ENCODE data around the gene LRRC8E. TPM values are rescaled to one million over a fixed set of nuclear protein-coding genes. Genes with fewer than 3 reads are reported as not detected.

LRRC8E gene
- total and polyA plus RNA-seq, 2 of the 8 experiments (the other 6 are each of a cell fraction or from before 2014, with no cell fraction given), result 2.7 to 2.9 TPM

- FAIRE-seq, result no peak
- WGBS, 2 experiments (ENCODE audit: extremely low coverage in 1 of 2, insufficient coverage in 1 of 2, insufficient read length in 1 of 2, insufficient replicate concordance in 2 of 2, low coverage in 1 of 2, low lambda C conversion rate in 2 of 2, missing lambda C conversion rate in 1 of 2), result 91% methylated on average over 19 of the region's 19 CpGs; no CpG with 5 or more reads in 1 of the 2 experiments
- Histone ChIP-seq H2BK5ac (ENCODE audit: low read depth, low read length) (no peak overlapping the region), H3K79me1 (ENCODE audit: low read depth, low read length) (no peaks in the 10 kb centered on the region), H3K4me3 (ENCODE audit: extremely low read depth in 1 of 4, insufficient read depth in 2 of 4, low read depth in 3 of 4, low read length in 4 of 4) (no peak overlapping the region), H2BK120ac (replicated peaks; ENCODE audit: low read depth, low read length) (no peak overlapping the region), H3K4me2 (ENCODE audit: insufficient read depth in 1 of 2, low read depth in 2 of 2, low read length in 2 of 2) (no peak overlapping the region), H2BK20ac (ENCODE audit: low read length) (no peak overlapping the region), H3K56ac (replicated peaks; ENCODE audit: insufficient read length, low read depth, low read length) (no peak overlapping the region), H3K27me3 (replicated peaks in 1 of 4; ENCODE audit: control insufficient read depth in 3 of 4, extremely low read depth in 1 of 4, insufficient read depth in 3 of 4, low read length in 3 of 4) (no peaks in the 10 kb centered on the region), H3K4ac (replicated peaks; ENCODE audit: insufficient read length, low read depth, low read length) (no peak overlapping the region), H3K4me1 (replicated peaks in 1 of 4; ENCODE audit: control insufficient read depth in 3 of 4, insufficient read depth in 4 of 4, low read length in 3 of 4) (peaks cover 0 to 2% (median 0%) of the 10 kb centered on the region in 4 experiments; a peak in 1 of 7 replicates), H4K20me1 (replicated peaks in 1 of 2; ENCODE audit: control insufficient read depth in 1 of 2, insufficient read depth in 2 of 2, low read length in 2 of 2) (no peaks in the 10 kb centered on the region), H3K27ac (ENCODE audit: low read depth, low read length) (no peak overlapping the region), H4K91ac (replicated peaks; ENCODE audit: insufficient read length, low read length) (no peak overlapping the region), H3K14ac (ENCODE audit: insufficient read length) (no peak overlapping the region), H4K5ac (ENCODE audit: insufficient read length, low read depth, low read length) (no peak overlapping the region), H3K23ac (ENCODE audit: insufficient read length) (no peak overlapping the region), H3K36me3 (ENCODE audit: control insufficient read depth in 2 of 4, insufficient read depth in 4 of 4, low read length in 3 of 4) (no peaks in the 10 kb centered on the region), H4K8ac (ENCODE audit: extremely low read depth, insufficient read depth, low read length) (no peak overlapping the region), H2BK15ac (ENCODE audit: low read length) (no peak overlapping the region), H3K9ac (replicated peaks in 1 of 4; ENCODE audit: extremely low read depth in 1 of 4, low read depth in 3 of 4, low read length in 3 of 4) (no peak overlapping the region; a peak in 1 of 7 replicates), H3K23me2 (ENCODE audit: low read depth, low read length) (peaks cover 1% of the 10 kb centered on the region; the same call in 1 of the 2 replicates), H2AFZ (ENCODE audit: low read length) (no peak overlapping the region), H3K79me2 (ENCODE audit: control insufficient read depth in 1 of 2, insufficient read depth in 2 of 2, low read length in 2 of 2) (no peaks in the 10 kb centered on the region), H2BK12ac (ENCODE audit: low read depth, low read length) (no peak overlapping the region), H2AK5ac (ENCODE audit: low read depth, low read length) (no peak overlapping the region), H3K9me3 (ENCODE audit: insufficient read depth in 2 of 2, low read depth in 1 of 2, low read length in 1 of 2) (no peaks in the 10 kb centered on the region), H3K18ac (ENCODE audit: extremely low read depth, low read length) (no peak overlapping the region)
- POLR2A ChIA-PET (ENCODE audit: partially characterized antibody), result interaction anchor here (1.2 kb wide), 1 partner anchor 18 kb away, joined by 3 read pairs; no protein-coding TSS in a partner anchor
- DNase-seq (ENCODE audit: low read depth in 1 of 2, low spot score in 2 of 2), result no peak
- CTCF ChIA-PET (ENCODE audit: partially characterized antibody), result interaction anchor here (1.4 to 1.6 kb wide), 4 partner anchors 16 to 49 kb away, joined by 3 to 4 read pairs (median 4); partner anchors contain the start of gene MAP2K7
- TF ChIP-seq SAP30 (IDR thresholded peaks at IDR 0.05; ENCODE audit: insufficient read depth, insufficient replicate concordance, low read length) (no peak), POLR2AphosphoS5 (IDR thresholded peaks at IDR 0.05; ENCODE audit: low read depth, low read length) (no peak), RBBP5 (IDR thresholded peaks at IDR 0.05; ENCODE audit: borderline replicate concordance, low read depth, low read length) (no peak), JUND (IDR thresholded peaks at IDR 0.05; ENCODE audit: low read length) (no peak), SRF (IDR thresholded peaks at IDR 0.05; ENCODE audit: low read depth, low read length) (no peak), RNF2 (IDR thresholded peaks at IDR 0.05; ENCODE audit: borderline replicate concordance, low read depth, low read length, missing control alignments, poor library complexity, severe bottlenecking) (no peak), KDM1A (IDR thresholded peaks at IDR 0.05; ENCODE audit: borderline replicate concordance, low read length) (no peak), HDAC6 (IDR thresholded peaks at IDR 0.05; ENCODE audit: low read depth, low read length) (no peak), PHF8 (conservative IDR thresholded peaks at IDR 0.05; ENCODE audit: low read depth, low read length) (no peak), TEAD4 (IDR thresholded peaks at IDR 0.05; ENCODE audit: low read depth, low read length) (no peak)
- TF ChIP-seq, protein P1, sequence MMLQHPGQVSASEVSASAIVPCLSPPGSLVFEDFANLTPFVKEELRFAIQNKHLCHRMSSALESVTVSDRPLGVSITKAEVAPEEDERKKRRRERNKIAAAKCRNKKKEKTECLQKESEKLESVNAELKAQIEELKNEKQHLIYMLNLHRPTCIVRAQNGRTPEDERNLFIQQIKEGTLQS (IDR thresholded peaks at IDR 0.05; ENCODE audit: insufficient read depth, low read depth, low read length), result no peak
These were observed 8.5 kb upstream of the LRRC8E start for GRCh38 chr19:7879836-7880235.

All from H1 (cell line).